Measurements from ENCODE around the gene FBXW10B. TPM values are rescaled to one million over a fixed set of nuclear protein-coding genes. Genes with fewer than 3 reads are reported as not detected.
"Not testable (repeated sequence)": the region's sequence is repeated elsewhere in the genome, so short reads cannot be mapped to it uniquely, and the experiment has no call there.

The FBXW10B gene, protein sequence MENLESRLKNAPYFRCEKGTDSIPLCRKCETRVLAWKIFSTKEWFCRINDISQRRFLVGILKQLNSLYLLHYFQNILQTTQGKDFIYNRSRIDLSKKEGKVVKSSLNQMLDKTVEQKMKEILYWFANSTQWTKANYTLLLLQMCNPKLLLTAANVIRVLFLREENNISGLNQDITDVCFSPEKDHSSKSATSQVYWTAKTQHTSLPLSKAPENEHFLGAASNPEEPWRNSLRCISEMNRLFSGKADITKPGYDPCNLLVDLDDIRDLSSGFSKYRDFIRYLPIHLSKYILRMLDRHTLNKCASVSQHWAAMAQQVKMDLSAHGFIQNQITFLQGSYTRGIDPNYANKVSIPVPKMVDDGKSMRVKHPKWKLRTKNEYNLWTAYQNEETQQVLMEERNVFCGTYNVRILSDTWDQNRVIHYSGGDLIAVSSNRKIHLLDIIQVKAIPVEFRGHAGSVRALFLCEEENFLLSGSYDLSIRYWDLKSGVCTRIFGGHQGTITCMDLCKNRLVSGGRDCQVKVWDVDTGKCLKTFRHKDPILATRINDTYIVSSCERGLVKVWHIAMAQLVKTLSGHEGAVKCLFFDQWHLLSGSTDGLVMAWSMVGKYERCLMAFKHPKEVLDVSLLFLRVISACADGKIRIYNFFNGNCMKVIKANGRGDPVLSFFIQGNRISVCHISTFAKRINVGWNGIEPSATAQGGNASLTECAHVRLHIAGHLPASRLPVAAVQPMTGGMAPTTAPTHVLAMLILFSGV
- total RNA-seq: under 1 TPM; 0.66 to 0.83 TPM

DNA sequence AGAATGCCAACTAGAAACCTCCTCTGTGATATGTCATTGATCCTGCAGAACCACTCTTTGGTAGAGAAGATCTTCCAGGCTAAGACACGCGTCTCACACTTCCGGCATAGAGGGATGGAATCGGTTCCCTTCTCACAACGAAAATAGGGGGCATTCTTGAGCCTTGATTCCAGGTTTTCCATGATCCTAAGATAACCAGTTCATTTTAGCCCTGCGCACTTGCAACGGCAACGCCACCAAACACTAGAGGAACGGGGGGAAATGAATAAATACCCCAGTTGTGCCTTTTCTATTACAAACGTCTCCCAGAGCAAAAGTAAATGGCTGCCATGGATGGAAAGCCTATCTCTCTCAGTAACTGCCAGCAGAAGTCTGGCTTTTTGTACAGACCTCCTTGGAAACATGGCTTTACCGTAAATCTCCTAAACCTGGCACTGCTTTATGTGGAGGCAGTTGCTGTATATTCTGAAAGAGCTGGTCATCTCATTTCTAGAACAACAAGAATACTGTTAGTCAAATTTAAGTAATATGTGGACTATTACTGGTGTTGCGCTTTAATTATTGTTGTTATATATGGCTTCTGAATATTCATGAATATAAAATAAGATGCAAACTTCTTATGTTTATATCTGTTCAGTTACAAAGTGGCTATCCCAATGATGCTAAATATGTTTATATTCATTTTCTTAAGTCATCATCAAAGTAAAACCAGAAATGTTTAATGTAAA lies at the start of gene FBXW10B:
Gene FBXW10B, minus strand, starts transcription at position 374 of the 728 bp plus-strand sequence. Its CDS starts 192 bp downstream, at position 182.
- intact Hi-C loops (cut with DNase I, micrococcal nuclease); POLR2A ChIA-PET; H3K4me3 Mint-ChIP-seq; H3K27ac Mint-ChIP-seq; H3K36me3 Mint-ChIP-seq (ENCODE audit: low read depth); ATAC-seq; H3K4me1 Mint-ChIP-seq; H3K9me3 Mint-ChIP-seq (ENCODE audit: low read depth); CTCF ChIA-PET; DNase-seq; H3K27me3 Mint-ChIP-seq: not testable (repeated sequence)

DNA sequence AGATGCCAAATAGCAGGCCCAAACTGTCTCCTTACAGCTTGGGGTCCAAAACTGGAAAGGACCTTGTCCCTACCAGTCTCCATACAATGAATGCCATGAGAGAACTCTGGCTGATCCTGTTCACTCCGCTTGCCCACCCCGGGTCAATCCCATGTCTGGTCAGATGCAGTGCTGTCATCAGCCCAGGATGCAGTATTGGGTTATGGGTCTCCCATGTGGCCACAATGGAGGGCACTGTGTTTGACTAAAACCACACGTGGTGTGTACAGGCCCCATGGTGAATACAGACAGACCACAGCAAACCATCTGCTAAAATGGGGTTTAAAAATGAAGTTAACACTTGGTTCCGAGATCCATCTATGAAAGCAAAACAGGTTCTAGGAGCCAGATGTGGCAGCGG lies 44.2 kb upstream of the FBXW10B start:
- POLR2A ChIA-PET: no interaction called here

DNA sequence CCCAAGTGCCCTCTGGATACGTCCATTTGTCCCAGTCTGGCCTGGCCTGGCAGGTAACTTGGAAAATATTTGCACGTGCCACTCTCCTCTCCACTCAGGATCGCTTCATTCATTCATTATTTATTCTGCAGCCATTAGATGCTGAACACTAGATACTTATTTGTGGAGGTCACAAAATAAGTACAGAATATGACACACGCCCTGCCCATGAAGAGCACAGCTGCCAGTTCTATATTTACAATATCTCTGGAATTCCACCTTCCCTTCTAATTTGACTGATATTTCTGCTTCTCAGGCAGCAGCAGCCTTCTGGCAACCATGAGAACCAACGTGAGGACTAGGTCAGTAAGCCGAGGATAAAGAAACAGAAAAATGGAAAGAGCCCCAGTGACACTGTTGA lies 43.7 kb upstream of the FBXW10B start:
- Mint-ChIP-seq H3K27ac (no peak overlapping the region), H3K4me1 (no peaks in the 10 kb centered on the region), H3K36me3 (ENCODE audit: low read depth) (peaks cover 29% of the 10 kb centered on the region), H3K9me3 (ENCODE audit: low read depth) (no peaks in the 10 kb centered on the region), H3K4me3 (no peak overlapping the region), H3K27me3 (no peaks in the 10 kb centered on the region)
- ChIA-PET CTCF (no interaction called here), POLR2A (no interaction called here)
- ATAC-seq (no peak), DNase-seq (no peak)
- intact Hi-C loops (cut with DNase I, micrococcal nuclease): no loop called here

More for the DNA sequence above, 44.2 kb upstream of the FBXW10B start:
- no peaks in the 10 kb centered on the region for H3K9me3 Mint-ChIP-seq (ENCODE audit: low read depth)
- intact Hi-C loops (cut with DNase I, micrococcal nuclease): no loop called here
- no peak overlapping the region for H3K4me3 Mint-ChIP-seq
- H3K27ac Mint-ChIP-seq: no peak overlapping the region
- no peaks in the 10 kb centered on the region for H3K4me1 Mint-ChIP-seq
- CTCF ChIA-PET: no interaction called here
- DNase-seq: no peak
- peaks cover 32% of the 10 kb centered on the region for H3K36me3 Mint-ChIP-seq (ENCODE audit: low read depth)
- H3K27me3 Mint-ChIP-seq: no peaks in the 10 kb centered on the region
- ATAC-seq: no peak

DNA sequence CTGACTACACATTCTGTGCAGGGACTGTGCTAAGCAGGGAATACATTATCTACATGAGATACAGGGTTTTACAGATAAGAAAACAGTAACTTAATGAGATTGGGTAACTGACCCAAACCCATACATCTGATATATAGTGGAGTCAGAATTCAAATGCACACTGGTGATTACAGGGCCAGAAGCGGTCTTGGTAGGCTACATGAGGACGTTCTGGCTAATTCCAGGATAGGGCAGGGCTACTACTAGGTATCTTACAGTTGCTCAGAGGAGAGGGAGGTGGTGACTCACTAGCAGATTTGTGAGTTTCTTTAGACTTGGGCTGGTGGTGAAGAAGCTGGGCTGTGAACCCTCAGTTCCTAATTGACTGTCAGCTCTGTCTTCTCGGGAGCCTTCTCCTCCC lies 43.2 kb upstream of the FBXW10B start:
- CTCF ChIA-PET: no interaction called here
- H3K4me3 Mint-ChIP-seq: no peak overlapping the region
- no peak for ATAC-seq
- peaks cover 27% of the 10 kb centered on the region for H3K36me3 Mint-ChIP-seq (ENCODE audit: low read depth)
- no peaks in the 10 kb centered on the region for H3K9me3 Mint-ChIP-seq (ENCODE audit: low read depth)
- intact Hi-C loops (cut with DNase I, micrococcal nuclease): no loop called here
- H3K4me1 Mint-ChIP-seq: no peaks in the 10 kb centered on the region
- no peak for DNase-seq
- H3K27me3 Mint-ChIP-seq: no peaks in the 10 kb centered on the region
- H3K27ac Mint-ChIP-seq: no peak overlapping the region
- POLR2A ChIA-PET: no interaction called here

DNA sequence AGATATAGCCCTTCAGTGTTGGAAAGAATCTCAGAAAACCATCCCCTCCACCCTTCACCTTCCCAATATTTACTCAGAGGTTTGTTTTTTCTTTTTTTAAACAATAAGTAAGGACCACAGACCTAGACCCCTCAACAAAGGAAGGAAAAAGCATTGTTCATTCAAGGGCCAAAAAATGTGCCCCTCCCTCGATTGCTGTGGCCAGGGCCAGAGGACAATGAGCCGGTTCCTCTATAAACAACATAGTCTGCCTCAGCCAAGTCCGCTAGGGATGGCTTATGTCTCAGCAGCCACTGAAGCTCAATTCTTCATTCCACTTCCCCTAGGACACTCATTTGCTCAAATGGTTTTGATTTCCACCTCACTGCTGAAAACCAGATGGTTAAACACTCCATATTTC lies 40.6 kb upstream of the FBXW10B start:
- CTCF ChIA-PET: no interaction called here
- no peaks in the 10 kb centered on the region for H3K4me1 Mint-ChIP-seq
- no peaks in the 10 kb centered on the region for H3K27me3 Mint-ChIP-seq
- no peak overlapping the region for H3K27ac Mint-ChIP-seq
- intact Hi-C loops (cut with DNase I, micrococcal nuclease): no loop called here
- H3K4me3 Mint-ChIP-seq: no peak overlapping the region
- peaks cover 30% of the 10 kb centered on the region for H3K36me3 Mint-ChIP-seq (ENCODE audit: low read depth)
- DNase-seq: no peak
- POLR2A ChIA-PET: no interaction called here
- ATAC-seq: no peak
- no peaks in the 10 kb centered on the region for H3K9me3 Mint-ChIP-seq (ENCODE audit: low read depth)

DNA sequence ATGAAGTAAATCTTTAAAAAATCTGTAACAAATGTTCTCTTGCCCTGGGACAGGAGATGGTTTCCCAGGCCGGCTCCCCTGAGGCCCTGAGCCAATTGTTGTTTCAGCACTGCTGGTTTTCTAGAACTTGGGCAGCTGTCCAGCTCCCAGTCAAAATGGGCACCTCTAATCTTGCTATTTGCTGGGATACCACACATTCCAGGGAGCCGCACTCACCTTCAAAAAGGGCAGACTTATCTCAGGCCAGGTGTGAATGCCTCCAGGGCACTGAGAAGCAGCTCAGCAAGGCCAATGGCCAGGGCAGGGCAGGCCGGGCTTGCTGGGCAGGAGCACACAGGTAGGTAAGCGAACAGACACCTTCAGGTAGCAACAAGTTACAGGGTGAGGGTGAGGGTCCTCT lies 40.2 kb upstream of the FBXW10B start:
- no peak overlapping the region for H3K27ac Mint-ChIP-seq
- intact Hi-C loops (cut with DNase I, micrococcal nuclease): no loop called here
- CTCF ChIA-PET: no interaction called here

DNA sequence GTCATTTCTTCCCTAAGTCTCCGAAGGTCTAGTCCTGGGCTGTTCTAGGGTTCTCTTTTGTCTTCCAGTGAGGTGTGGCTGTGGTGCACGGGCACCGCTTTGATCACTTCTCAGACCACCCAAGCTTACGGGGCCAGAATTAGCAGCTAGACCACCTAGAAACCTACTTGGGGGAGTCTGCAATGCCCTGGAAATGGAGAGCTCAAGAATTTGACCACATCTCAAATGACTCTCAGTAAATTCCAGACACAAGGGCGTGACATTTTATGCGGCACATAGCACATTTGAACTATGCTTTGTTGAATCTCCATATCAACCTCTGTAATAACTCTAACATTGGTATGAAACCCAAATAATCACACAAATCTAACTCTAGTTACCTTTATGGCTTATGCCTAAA lies 39.7 kb upstream of the FBXW10B start:
- CTCF ChIA-PET: interaction anchor here (0.6 kb wide), 1 partner anchor 517 kb away, joined by 3 read pairs; no protein-coding TSS in a partner anchor

More for the DNA sequence above, 40.2 kb upstream of the FBXW10B start:
- POLR2A ChIA-PET: interaction anchor here (0.6 kb wide), 2 partner anchors 52 to 86 kb away, joined by 3 to 4 read pairs; no protein-coding TSS in a partner anchor
- H3K4me1 Mint-ChIP-seq: no peaks in the 10 kb centered on the region
- H3K4me3 Mint-ChIP-seq: no peak overlapping the region
- no peaks in the 10 kb centered on the region for H3K9me3 Mint-ChIP-seq (ENCODE audit: low read depth)
- peaks cover 30% of the 10 kb centered on the region for H3K36me3 Mint-ChIP-seq (ENCODE audit: low read depth)
- no peaks in the 10 kb centered on the region for H3K27me3 Mint-ChIP-seq
- ATAC-seq: no peak
- no peak for DNase-seq

DNA sequence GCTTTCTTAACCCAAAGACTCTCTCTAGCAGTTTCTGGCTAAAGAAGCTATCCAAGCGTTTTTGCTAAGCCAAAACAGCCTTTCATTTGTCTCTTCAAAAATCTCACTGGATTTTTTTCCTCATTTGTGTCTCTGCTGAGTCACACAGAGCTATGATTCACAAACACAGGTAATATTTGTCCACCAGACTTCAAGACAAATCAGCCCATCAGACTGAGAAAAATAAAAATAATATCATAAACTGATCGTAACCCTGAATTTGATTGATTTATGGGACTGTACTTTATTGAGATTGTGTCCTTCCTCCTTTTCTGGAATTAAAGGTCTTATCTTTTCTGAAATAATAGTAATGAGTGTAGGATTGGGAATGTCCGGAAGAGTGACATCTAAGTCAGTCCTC lies 38.8 kb upstream of the FBXW10B start:
- ChIA-PET CTCF (interaction anchor here (0.7 kb wide), 1 partner anchor 59 kb away, joined by 3 read pairs; no protein-coding TSS in a partner anchor), POLR2A (no interaction called here)
- DNase-seq: no peak
- intact Hi-C loops (cut with DNase I, micrococcal nuclease): no loop called here
- H3K27me3 Mint-ChIP-seq: no peaks in the 10 kb centered on the region
- no peak overlapping the region for H3K27ac Mint-ChIP-seq
- H3K9me3 Mint-ChIP-seq (ENCODE audit: low read depth): no peaks in the 10 kb centered on the region
- H3K36me3 Mint-ChIP-seq (ENCODE audit: low read depth): peaks cover 18% of the 10 kb centered on the region
- no peak overlapping the region for H3K4me3 Mint-ChIP-seq
- H3K4me1 Mint-ChIP-seq: no peaks in the 10 kb centered on the region
- ATAC-seq: no peak

More for the DNA sequence above, 39.7 kb upstream of the FBXW10B start:
- ATAC-seq (no peak), DNase-seq (no peak)
- peaks cover 27% of the 10 kb centered on the region for H3K36me3 Mint-ChIP-seq (ENCODE audit: low read depth)
- intact Hi-C loops (cut with DNase I, micrococcal nuclease): no loop called here
- H3K4me3 Mint-ChIP-seq: no peak overlapping the region
- no peaks in the 10 kb centered on the region for H3K4me1 Mint-ChIP-seq
- POLR2A ChIA-PET: interaction anchor here (0.6 kb wide), 2 partner anchors 53 to 86 kb away, joined by 3 to 4 read pairs; no protein-coding TSS in a partner anchor
- no peaks in the 10 kb centered on the region for H3K9me3 Mint-ChIP-seq (ENCODE audit: low read depth)
- H3K27me3 Mint-ChIP-seq: no peaks in the 10 kb centered on the region
- H3K27ac Mint-ChIP-seq: no peak overlapping the region

DNA sequence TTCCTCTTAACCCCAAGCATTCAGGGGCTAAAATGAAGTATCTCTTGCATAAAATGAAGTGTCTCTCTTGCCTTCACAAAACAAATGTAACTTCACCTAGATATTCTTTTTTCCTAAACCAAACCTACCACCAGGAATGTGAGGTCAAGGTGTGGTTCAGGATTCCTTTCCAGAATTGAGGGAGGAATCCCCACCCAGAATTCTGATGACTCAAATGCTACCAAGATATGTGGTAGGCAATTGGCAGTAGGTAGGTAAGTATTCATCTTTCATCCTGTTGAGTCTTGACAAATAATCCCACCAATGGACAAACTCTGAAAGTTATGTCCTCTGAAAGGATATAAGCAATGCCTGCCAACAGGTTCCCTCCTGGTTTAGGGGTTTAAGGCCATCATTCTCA lies 38.4 kb upstream of the FBXW10B start:
- DNase-seq (no peak), ATAC-seq (no peak)
- ChIA-PET CTCF (interaction anchor here (0.7 kb wide), 1 partner anchor 59 kb away, joined by 3 read pairs; no protein-coding TSS in a partner anchor), POLR2A (no interaction called here)
- H3K27me3 Mint-ChIP-seq: no peaks in the 10 kb centered on the region
- intact Hi-C loops (cut with DNase I, micrococcal nuclease): no loop called here
- H3K9me3 Mint-ChIP-seq (ENCODE audit: low read depth): no peaks in the 10 kb centered on the region
- no peak overlapping the region for H3K4me3 Mint-ChIP-seq
- H3K4me1 Mint-ChIP-seq: no peaks in the 10 kb centered on the region
- H3K36me3 Mint-ChIP-seq (ENCODE audit: low read depth): peaks cover 14% of the 10 kb centered on the region
- no peak overlapping the region for H3K27ac Mint-ChIP-seq

DNA sequence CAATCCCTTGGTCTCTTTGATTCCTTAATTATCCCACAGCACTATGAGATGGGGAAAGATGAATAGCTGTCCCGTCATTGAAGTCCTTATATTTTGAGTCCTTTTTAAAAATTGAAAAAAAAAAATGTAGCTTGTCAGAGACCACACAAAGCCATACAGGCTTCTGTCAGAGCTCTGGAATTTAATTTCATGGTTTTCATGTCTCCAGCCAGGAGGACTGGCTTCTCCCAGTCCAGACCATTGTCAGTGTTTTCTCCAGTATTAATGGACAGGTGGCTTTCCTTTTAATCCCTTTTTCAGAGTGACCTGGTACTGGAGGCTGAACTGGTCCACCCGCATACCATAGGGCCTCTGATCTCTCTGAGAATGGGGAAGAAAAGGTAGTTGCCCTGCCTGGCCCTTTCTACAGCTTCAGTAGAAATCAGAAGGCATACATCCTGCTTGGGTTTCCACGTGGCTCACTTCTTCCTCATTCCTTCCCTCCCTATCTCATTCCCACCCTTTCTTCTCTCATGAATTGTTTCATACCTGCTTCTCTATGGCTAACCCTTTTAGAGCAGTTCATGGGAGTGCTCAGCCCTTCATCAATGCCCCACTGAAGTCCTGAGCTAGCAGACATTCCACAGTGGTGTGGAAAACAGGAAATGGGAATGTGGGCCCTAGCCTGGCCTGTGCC lies 35.5 kb upstream of the FBXW10B start:
- POLR2A ChIA-PET: no interaction called here
- H3K27ac Mint-ChIP-seq: no peak overlapping the region

DNA sequence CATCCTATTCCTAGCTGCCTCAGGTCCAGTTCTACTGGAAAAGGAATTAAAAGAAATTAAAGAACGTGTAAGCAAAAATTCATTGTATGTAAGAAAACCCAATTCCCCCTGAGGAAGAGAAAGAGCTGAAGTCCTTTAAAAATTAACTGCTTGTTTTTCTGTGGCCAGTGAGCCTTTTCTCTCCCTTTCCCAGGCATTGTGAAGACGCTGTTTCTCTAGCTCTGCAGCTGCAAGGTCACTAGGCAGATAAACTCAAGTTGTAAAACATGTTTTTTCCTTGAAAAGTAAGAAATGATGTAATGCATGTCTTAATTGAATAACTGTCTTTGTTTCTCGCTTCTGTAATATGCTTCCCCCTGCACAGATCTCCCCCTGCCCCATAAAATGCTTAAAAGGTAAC lies 34.9 kb upstream of the FBXW10B start:
- H3K27me3 Mint-ChIP-seq; ATAC-seq; POLR2A ChIA-PET; H3K36me3 Mint-ChIP-seq (ENCODE audit: low read depth); DNase-seq; H3K9me3 Mint-ChIP-seq (ENCODE audit: low read depth); H3K4me3 Mint-ChIP-seq; CTCF ChIA-PET; intact Hi-C loops (cut with DNase I, micrococcal nuclease); H3K4me1 Mint-ChIP-seq; H3K27ac Mint-ChIP-seq: not testable (repeated sequence)

More for the DNA sequence above, 35.5 kb upstream of the FBXW10B start:
- H3K27me3 Mint-ChIP-seq: no peaks in the 10 kb centered on the region
- CTCF ChIA-PET: no interaction called here
- intact Hi-C loops (cut with DNase I, micrococcal nuclease): no loop called here
- no peak for ATAC-seq
- peaks cover 8% of the 10 kb centered on the region for H3K36me3 Mint-ChIP-seq (ENCODE audit: low read depth)
- H3K4me1 Mint-ChIP-seq: peaks cover 8% of the 10 kb centered on the region
- no peaks in the 10 kb centered on the region for H3K9me3 Mint-ChIP-seq (ENCODE audit: low read depth)
- no peak overlapping the region for H3K4me3 Mint-ChIP-seq
- no peak for DNase-seq

Measured in activated CD4-positive, alpha-beta T cell treated with anti-CD3 and anti-CD28 coated beads for 36 hours (primary cell).